ENCODE results near the gene IL10RB. TPM values are rescaled to one million over a fixed set of nuclear protein-coding genes. Genes with fewer than 3 reads are reported as not detected.
A peak's percentile ranks its signal among the peaks of the same experiment; 100 is the strongest.
"Not testable (repeated sequence)": the region's sequence is repeated elsewhere in the genome, so short reads cannot be mapped to it uniquely, and the experiment has no call there.

The IL10RB gene
- polyA plus RNA-seq, 1 donor: 16.3 TPM

- DNase-seq: no peak
Observed at GRCh38 chr21:33305344-33305671, 39.1 kb downstream of the IL10RB start.

GRCh38 chr21:33305938-33306337 is 39.8 kb downstream of the IL10RB start:
- DNase-seq: no peak

GRCh38 chr21:33308586-33309490 is 42.7 kb downstream of the IL10RB start:
- DNase-seq: peak; percentile 57

GRCh38 chr21:33309778-33310177 is 43.6 kb downstream of the IL10RB start:
- DNase-seq: no peak

GRCh38 chr21:33312121-33312520 is 46.0 kb downstream of the IL10RB start:
- DNase-seq: no peak

GRCh38 chr21:33313183-33313582 is 47.0 kb downstream of the IL10RB start:
- DNase-seq: no peak

GRCh38 chr21:33313611-33314010 is 47.4 kb downstream of the IL10RB start:
- no peak for DNase-seq

- no peak for DNase-seq
Observed at GRCh38 chr21:33314111-33314510, 47.9 kb downstream of the IL10RB start.

GRCh38 chr21:33315946-33316710 is 50.0 kb downstream of the IL10RB start:
- DNase-seq: no peak

- peak; percentile 84 for DNase-seq
Observed at GRCh38 chr21:33317145-33317544, 51.0 kb downstream of the IL10RB start.

GRCh38 chr21:33317786-33318486 is 51.8 kb downstream of the IL10RB start:
- no peak for DNase-seq

GRCh38 chr21:33321005-33321404 is 54.8 kb downstream of the IL10RB start:
- DNase-seq: not testable (repeated sequence)

GRCh38 chr21:33323610-33324009 is 57.4 kb downstream of the IL10RB start:
- not testable (repeated sequence) for DNase-seq

- peak; percentile 99 for DNase-seq
Observed at GRCh38 chr21:33324291-33325221, 58.4 kb downstream of the IL10RB start, which contains the start of gene IFNAR1. Gene IFNAR1, plus strand, starts transcription at chr21:33324970. Its CDS starts 86 bp downstream, at chr21:33325056.

GRCh38 chr21:33325222-33326067 is 59.3 kb downstream of the IL10RB start:
- peak; percentile 75 for DNase-seq

GRCh38 chr21:33327326-33327725 is 61.2 kb downstream of the IL10RB start:
- no peak for DNase-seq

- no peak for DNase-seq
Observed at GRCh38 chr21:33327792-33328433, 61.7 kb downstream of the IL10RB start.

- DNase-seq: no peak
Observed at GRCh38 chr21:33330726-33331125, 64.6 kb downstream of the IL10RB start.

GRCh38 chr21:33332143-33332542 is 66.0 kb downstream of the IL10RB start:
- DNase-seq: no peak

GRCh38 chr21:33334191-33334590 is 68.0 kb downstream of the IL10RB start:
- DNase-seq: no peak
